Neural cell (in vitro differentiated cells): ENCODE measurements around the gene CFAP44. TPM values are rescaled to one million over a fixed set of nuclear protein-coding genes. Genes with fewer than 3 reads are reported as not detected.

Experiments used
- H2AFZ ChIP-seq: fragments of 200-600, 300-800 bp; sonication (generic), shearing (Covaris generic); 2 replicates; pipeline ENCODE4 v1.6.0; 2014; ENCODE audit warnings: low read depth, mild to moderate bottlenecking, antibody characterized with exemption, low read length, moderate library complexity
- H3F3A ChIP-seq: fragments of 200-600 bp; shearing (Covaris generic); 2 replicates; pipeline ENCODE4 v1.6.1; 2016; ENCODE audit warnings: mild to moderate bottlenecking, moderate library complexity, mixed read lengths, antibody characterized with exemption, low read length; ENCODE audit not compliant: insufficient read depth, poor library complexity, severe bottlenecking
- H3K27ac ChIP-seq: fragments of 200-600, 300-800 bp; sonication (generic), shearing (Covaris generic); 2 replicates; pipeline ENCODE4 v1.5.1; 2014; ENCODE audit warnings: mild to moderate bottlenecking, low read length, moderate library complexity
- H3K27me3 ChIP-seq: fragments of 300-800, 200-600 bp; sonication (generic), shearing (Covaris generic); 2 replicates; pipeline ENCODE4 v1.6.0; 2014; ENCODE audit warnings: mild to moderate bottlenecking, low read depth, low read length, moderate library complexity; ENCODE audit not compliant: insufficient read depth
- H3K36me3 ChIP-seq: fragments of 300-800, 200-600 bp; sonication (generic), shearing (Covaris generic); 2 replicates; pipeline ENCODE4 v1.5.1; 2014; ENCODE audit warnings: mild to moderate bottlenecking, antibody characterized with exemption, low read length, moderate library complexity; ENCODE audit not compliant: insufficient read depth
- H3K4me2 ChIP-seq: fragments of 300-800, 200-600 bp; sonication (generic), shearing (Covaris generic); 2 replicates; pipeline ENCODE4 v1.6.0; 2014; ENCODE audit warnings: mild to moderate bottlenecking, low read length
- H3K4me3 ChIP-seq: fragments of 300-800, 200-600 bp; sonication (generic), shearing (Covaris generic); 2 replicates; pipeline ENCODE4 v1.5.1; 2014; ENCODE audit warnings: mild to moderate bottlenecking, low read length, moderate library complexity
- H3K79me2 ChIP-seq: fragments of 200-600 bp; shearing (Covaris generic); replicated peaks from 2 replicates; pipeline ENCODE4 v1.6.0; 2014; ENCODE audit warnings: mild to moderate bottlenecking, low read length, moderate library complexity; ENCODE audit not compliant: insufficient read depth
- H3K9ac ChIP-seq: fragments of 300-800, 200-600 bp; sonication (generic), shearing (Covaris generic); 2 replicates; pipeline ENCODE4 v1.6.1; 2016; ENCODE audit warnings: mild to moderate bottlenecking, low read length, mixed read lengths
- H3K9me2 ChIP-seq: fragments of 200-600 bp; shearing (Covaris generic); 2 replicates; pipeline ENCODE4 v1.6.1; 2016; ENCODE audit warnings: mild to moderate bottlenecking, low read length, mixed read lengths; ENCODE audit not compliant: insufficient read depth
- H3K9me3 ChIP-seq: fragments of 200-600, 300-800 bp; sonication (generic), shearing (Covaris generic); 2 replicates; pipeline ENCODE4 v1.6.1; 2016; ENCODE audit warnings: mild to moderate bottlenecking, mixed run types, low read length, moderate library complexity, mixed read lengths
- H4K20me1 ChIP-seq: fragments of 200-600 bp; shearing (Covaris generic); 2 replicates; pipeline ENCODE4 v1.6.1; 2016; ENCODE audit warnings: mild to moderate bottlenecking, mixed run types; ENCODE audit not compliant: insufficient read depth
- EP300 ChIP-seq: fragments of 450-650 bp; conservative IDR thresholded peaks from 2 replicates; pipeline ENCODE4 v1.6.1; 2014; ENCODE audit warnings: antibody characterized with exemption, mild to moderate bottlenecking, moderate library complexity; ENCODE audit not compliant: poor library complexity, severe bottlenecking
- EZH2 ChIP-seq: fragments of 200-600, 300-800 bp; shearing (Covaris generic), sonication (generic); IDR thresholded peaks from 2 replicates; pipeline ENCODE4 v1.6.1; 2014; ENCODE audit warnings: antibody characterized with exemption, low read length, borderline replicate concordance, mild to moderate bottlenecking; ENCODE audit not compliant: insufficient read depth, poor library complexity, severe bottlenecking
- MXI1 ChIP-seq: fragments of 450-650 bp; conservative IDR thresholded peaks from 2 replicates; pipeline ENCODE4 v1.6.1; 2014; ENCODE audit warnings: antibody characterized with exemption, mild to moderate bottlenecking; ENCODE audit not compliant: poor library complexity, severe bottlenecking
- POLR2AphosphoS5 ChIP-seq: IDR thresholded peaks from 2 replicates; pipeline ENCODE4 v1.6.1; 2012
- RAD21 ChIP-seq: fragments of 450-650 bp; conservative IDR thresholded peaks from 2 replicates; pipeline ENCODE4 v1.6.1; 2014; ENCODE audit warnings: antibody characterized with exemption, mild to moderate bottlenecking, moderate library complexity
- SMC3 ChIP-seq: fragments of 450-650 bp; conservative IDR thresholded peaks from 2 replicates; pipeline ENCODE4 v1.6.1; 2014; ENCODE audit warnings: antibody characterized with exemption, mild to moderate bottlenecking, moderate library complexity; ENCODE audit not compliant: poor library complexity
- TAF1 ChIP-seq: IDR thresholded peaks from 2 replicates; pipeline ENCODE4 v1.6.1; 2012; ENCODE audit warnings: low read depth
- polyA plus RNA-seq: library from polyadenylated mRNA; depleted of rRNA; stranded (reverse); fragments of >200 nt; gene quantifications from 2 replicates; pipeline ENCODE4 v1.2.3, GENCODE V29; 2014
- TF ChIP-seq, protein P1 (sequence below): IDR thresholded peaks from 2 replicates; pipeline ENCODE4 v1.6.1; 2012; ENCODE audit warnings: borderline replicate concordance
- TF ChIP-seq, protein P2 (sequence below): fragments of 450-650 bp; IDR thresholded peaks from 2 replicates; pipeline ENCODE4 v1.5.1; 2014; ENCODE audit warnings: antibody characterized with exemption, mild to moderate bottlenecking, moderate library complexity; ENCODE audit not compliant: poor library complexity, severe bottlenecking

CFAP44 gene
- polyA plus RNA-seq, 1 donor from 2014 or later = 7.3 TPM

DNA sequence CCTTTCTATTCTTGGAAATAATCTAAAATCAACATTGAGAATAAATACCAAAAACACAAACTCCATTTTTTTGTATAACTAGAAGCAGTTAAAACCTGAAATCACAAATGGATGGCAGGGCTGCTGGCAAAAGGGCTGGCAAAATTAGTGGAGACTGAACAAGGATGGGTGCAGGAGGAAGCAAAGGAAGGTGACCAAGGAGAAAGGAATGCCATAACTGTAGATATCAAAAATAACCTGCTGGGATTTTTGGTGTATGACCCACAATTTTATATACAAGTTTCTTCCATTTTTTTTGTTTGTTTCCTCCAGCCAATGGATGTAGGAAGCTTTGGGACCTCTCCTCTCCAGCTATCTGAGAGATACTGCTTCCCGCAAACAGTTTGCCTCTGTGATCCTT, 12.7 kb downstream of the CFAP44 start:
- no peak overlapping the region for H3K27ac ChIP-seq
- H4K20me1 ChIP-seq = no peaks in the 10 kb centered on the region
- no peak overlapping the region for H3K4me2 ChIP-seq
- H3K4me3 ChIP-seq = no peak overlapping the region
- H3K36me3 ChIP-seq = no peaks in the 10 kb centered on the region
- TF ChIP-seq TAF1 = no peak
- no peak for TF ChIP-seq POLR2AphosphoS5
- TF ChIP-seq SMC3 = no peak
- TF ChIP-seq, protein P1, sequence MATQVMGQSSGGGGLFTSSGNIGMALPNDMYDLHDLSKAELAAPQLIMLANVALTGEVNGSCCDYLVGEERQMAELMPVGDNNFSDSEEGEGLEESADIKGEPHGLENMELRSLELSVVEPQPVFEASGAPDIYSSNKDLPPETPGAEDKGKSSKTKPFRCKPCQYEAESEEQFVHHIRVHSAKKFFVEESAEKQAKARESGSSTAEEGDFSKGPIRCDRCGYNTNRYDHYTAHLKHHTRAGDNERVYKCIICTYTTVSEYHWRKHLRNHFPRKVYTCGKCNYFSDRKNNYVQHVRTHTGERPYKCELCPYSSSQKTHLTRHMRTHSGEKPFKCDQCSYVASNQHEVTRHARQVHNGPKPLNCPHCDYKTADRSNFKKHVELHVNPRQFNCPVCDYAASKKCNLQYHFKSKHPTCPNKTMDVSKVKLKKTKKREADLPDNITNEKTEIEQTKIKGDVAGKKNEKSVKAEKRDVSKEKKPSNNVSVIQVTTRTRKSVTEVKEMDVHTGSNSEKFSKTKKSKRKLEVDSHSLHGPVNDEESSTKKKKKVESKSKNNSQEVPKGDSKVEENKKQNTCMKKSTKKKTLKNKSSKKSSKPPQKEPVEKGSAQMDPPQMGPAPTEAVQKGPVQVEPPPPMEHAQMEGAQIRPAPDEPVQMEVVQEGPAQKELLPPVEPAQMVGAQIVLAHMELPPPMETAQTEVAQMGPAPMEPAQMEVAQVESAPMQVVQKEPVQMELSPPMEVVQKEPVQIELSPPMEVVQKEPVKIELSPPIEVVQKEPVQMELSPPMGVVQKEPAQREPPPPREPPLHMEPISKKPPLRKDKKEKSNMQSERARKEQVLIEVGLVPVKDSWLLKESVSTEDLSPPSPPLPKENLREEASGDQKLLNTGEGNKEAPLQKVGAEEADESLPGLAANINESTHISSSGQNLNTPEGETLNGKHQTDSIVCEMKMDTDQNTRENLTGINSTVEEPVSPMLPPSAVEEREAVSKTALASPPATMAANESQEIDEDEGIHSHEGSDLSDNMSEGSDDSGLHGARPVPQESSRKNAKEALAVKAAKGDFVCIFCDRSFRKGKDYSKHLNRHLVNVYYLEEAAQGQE = no peak
- TF ChIP-seq RAD21 = no peak
- TF ChIP-seq EP300 = no peak
- no peak for TF ChIP-seq MXI1
- TF ChIP-seq EZH2 = no peak
- TF ChIP-seq, protein P2, sequence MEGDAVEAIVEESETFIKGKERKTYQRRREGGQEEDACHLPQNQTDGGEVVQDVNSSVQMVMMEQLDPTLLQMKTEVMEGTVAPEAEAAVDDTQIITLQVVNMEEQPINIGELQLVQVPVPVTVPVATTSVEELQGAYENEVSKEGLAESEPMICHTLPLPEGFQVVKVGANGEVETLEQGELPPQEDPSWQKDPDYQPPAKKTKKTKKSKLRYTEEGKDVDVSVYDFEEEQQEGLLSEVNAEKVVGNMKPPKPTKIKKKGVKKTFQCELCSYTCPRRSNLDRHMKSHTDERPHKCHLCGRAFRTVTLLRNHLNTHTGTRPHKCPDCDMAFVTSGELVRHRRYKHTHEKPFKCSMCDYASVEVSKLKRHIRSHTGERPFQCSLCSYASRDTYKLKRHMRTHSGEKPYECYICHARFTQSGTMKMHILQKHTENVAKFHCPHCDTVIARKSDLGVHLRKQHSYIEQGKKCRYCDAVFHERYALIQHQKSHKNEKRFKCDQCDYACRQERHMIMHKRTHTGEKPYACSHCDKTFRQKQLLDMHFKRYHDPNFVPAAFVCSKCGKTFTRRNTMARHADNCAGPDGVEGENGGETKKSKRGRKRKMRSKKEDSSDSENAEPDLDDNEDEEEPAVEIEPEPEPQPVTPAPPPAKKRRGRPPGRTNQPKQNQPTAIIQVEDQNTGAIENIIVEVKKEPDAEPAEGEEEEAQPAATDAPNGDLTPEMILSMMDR = no peak
- no peak overlapping the region for H3K9ac ChIP-seq
- no peaks in the 10 kb centered on the region for H3K79me2 ChIP-seq
- no peaks in the 10 kb centered on the region for H3K9me3 ChIP-seq
- no peaks in the 10 kb centered on the region for H3F3A ChIP-seq
- H3K27me3 ChIP-seq = no peaks in the 10 kb centered on the region
- H3K9me2 ChIP-seq = no peaks in the 10 kb centered on the region
- H2AFZ ChIP-seq = no peak overlapping the region

DNA sequence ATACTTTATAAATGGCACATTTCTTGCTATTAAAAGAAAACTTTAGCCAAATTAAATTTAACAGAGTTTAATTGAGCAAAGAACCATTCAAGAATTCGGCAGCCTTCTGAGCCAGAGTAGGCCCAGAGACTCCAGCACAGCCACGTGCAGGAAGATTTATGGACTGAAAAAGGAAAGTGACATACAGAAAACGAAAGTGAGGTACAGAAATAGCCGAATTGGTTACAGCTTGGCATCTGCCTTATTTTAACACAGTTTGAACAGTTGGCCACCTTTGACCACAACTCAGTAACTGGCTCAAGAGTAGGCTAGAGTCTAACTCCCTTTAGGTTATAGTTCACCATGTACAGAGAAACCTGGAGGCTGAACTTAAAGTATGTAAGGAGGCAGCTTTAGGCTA, 17.6 kb downstream of the CFAP44 start:
- no peaks in the 10 kb centered on the region for H3K9me2 ChIP-seq

More for the DNA sequence above, 17.6 kb downstream of the CFAP44 start:
- Histone ChIP-seq H3K4me3 (no peak overlapping the region), H4K20me1 (no peaks in the 10 kb centered on the region), H3K9me3 (no peaks in the 10 kb centered on the region), H3K36me3 (no peaks in the 10 kb centered on the region), H3F3A (no peaks in the 10 kb centered on the region), H3K79me2 (no peaks in the 10 kb centered on the region), H3K27me3 (no peaks in the 10 kb centered on the region), H3K27ac (no peak overlapping the region), H3K4me2 (no peak overlapping the region), H2AFZ (no peak overlapping the region), H3K9ac (no peak overlapping the region)
- TF ChIP-seq SMC3 = no peak
- TF ChIP-seq, protein P2 = no peak
- no peak for TF ChIP-seq EZH2
- TF ChIP-seq POLR2AphosphoS5 = no peak
